ENCODE results near the gene MRPS16. TPM values are rescaled to one million over a fixed set of nuclear protein-coding genes. Genes with fewer than 3 reads are reported as not detected.

Gene MRPS16
- total and polyA plus RNA-seq, 9 of the 15 experiments (the other 6 are each of a cell fraction or from before 2014, with no cell fraction given): 65.0 to 239 (median 146) TPM

DNA sequence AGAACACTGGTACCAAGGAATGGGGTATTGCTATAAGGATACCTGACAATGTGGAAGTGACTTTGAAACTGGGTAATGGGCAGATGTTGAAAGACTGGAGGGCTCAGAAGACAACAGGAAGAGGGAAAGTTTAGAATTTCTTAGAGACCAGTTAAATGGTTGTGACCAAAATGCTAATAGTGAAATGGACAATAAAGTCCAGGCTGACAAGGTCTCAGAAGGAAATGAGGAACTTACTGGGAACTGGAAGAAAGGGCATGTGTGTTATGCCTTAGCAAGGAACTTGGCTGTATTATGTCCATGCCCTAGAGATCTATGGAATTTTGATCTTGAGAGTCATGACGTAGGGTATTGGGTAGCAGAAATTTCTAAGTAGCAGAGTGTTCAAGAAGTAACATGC is 46.6 kb downstream of the MRPS16 start:
- FAIRE-seq (no peak), ATAC-seq (no peak), DNase-seq (ENCODE audit: extremely low read depth in 1 of 4, low spot score in 3 of 4) (no peak)
- in situ Hi-C loops (cut with MboI): no loop called here
- BruUV-seq (replicated peaks): no TSS peak
- Histone ChIP-seq H3K9ac (ENCODE audit: insufficient read depth in 1 of 2, low read depth in 2 of 2, low read length in 2 of 2) (no peak overlapping the region), H3K4me3 (no peak overlapping the region), H3K4me2 (ENCODE audit: insufficient read depth, low read length) (no peak overlapping the region), H3K9me3 (replicated peaks; ENCODE audit: control insufficient read depth, insufficient read depth, low read depth, low read length) (no peaks in the 10 kb centered on the region; the same call in 1 of the 2 replicates), H3K4me1 (replicated peaks in 1 of 2; ENCODE audit: control insufficient read depth in 2 of 2, insufficient read depth in 2 of 2, low read length in 2 of 2) (peaks cover 0 to 1% of the 10 kb centered on the region in 2 experiments; a peak in 1 of 5 replicates), H3K9me1 (ENCODE audit: control insufficient read depth, insufficient read depth, low read length) (no peaks in the 10 kb centered on the region), H2AFZ (ENCODE audit: low read depth, low read length) (no peak overlapping the region), H3K36me3 (ENCODE audit: control insufficient read depth, insufficient read depth, low read length) (no peaks in the 10 kb centered on the region), H3K79me2 (ENCODE audit: control insufficient read depth, insufficient read depth, low read length) (no peaks in the 10 kb centered on the region), H3K27me3 (ENCODE audit: control insufficient read depth in 2 of 2, insufficient read depth in 2 of 2, low read length in 2 of 2) (no peaks in the 10 kb centered on the region), H3K27ac (ENCODE audit: extremely low read depth, low read depth, low read length) (no peak overlapping the region), H4K20me1 (replicated peaks; ENCODE audit: control insufficient read depth, insufficient read depth, low read length) (no peaks in the 10 kb centered on the region)
- TF ChIP-seq, protein P1, sequence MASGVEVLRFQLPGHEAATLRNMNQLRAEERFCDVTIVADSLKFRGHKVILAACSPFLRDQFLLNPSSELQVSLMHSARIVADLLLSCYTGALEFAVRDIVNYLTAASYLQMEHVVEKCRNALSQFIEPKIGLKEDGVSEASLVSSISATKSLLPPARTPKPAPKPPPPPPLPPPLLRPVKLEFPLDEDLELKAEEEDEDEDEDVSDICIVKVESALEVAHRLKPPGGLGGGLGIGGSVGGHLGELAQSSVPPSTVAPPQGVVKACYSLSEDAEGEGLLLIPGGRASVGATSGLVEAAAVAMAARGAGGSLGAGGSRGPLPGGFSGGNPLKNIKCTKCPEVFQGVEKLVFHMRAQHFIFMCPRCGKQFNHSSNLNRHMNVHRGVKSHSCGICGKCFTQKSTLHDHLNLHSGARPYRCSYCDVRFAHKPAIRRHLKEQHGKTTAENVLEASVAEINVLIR (CRISPR knock-in tag; IDR thresholded peaks at IDR 0.05): no peak
- TF ChIP-seq HMGN3 (IDR thresholded peaks at IDR 0.05; ENCODE audit: borderline replicate concordance, extremely low read depth, insufficient read length, low read depth, low read length): no peak
- TF ChIP-seq, protein P2, sequence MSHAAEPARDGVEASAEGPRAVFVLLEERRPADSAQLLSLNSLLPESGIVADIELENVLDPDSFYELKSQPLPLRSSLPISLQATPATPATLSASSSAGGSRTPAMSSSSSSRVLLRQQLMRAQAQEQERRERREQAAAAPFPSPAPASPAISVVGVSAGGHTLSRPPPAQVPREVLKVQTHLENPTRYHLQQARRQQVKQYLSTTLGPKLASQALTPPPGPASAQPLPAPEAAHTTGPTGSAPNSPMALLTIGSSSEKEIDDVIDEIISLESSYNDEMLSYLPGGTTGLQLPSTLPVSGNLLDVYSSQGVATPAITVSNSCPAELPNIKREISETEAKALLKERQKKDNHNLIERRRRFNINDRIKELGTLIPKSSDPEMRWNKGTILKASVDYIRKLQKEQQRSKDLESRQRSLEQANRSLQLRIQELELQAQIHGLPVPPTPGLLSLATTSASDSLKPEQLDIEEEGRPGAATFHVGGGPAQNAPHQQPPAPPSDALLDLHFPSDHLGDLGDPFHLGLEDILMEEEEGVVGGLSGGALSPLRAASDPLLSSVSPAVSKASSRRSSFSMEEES (CRISPR knock-in tag; IDR thresholded peaks at IDR 0.05): no peak
- TF ChIP-seq ZSCAN32 (CRISPR knock-in tag; IDR thresholded peaks at IDR 0.05): no peak
- no peak for TF ChIP-seq ZBTB40 (IDR thresholded peaks at IDR 0.05)
- no peak for TF ChIP-seq ZBTB40 (CRISPR knock-in tag; IDR thresholded peaks at IDR 0.05)
- ChIA-PET POLR2A (interaction anchor here (0.5 to 1.0 kb wide), 3 partner anchors 28 to 207 kb away, joined by 3 read pairs; no protein-coding TSS in a partner anchor), CTCF (ENCODE audit: low intra/inter-chr PET ratio) (no interaction called here)
- intact Hi-C loops (cut with micrococcal nuclease): no loop called here
- WGBS (ENCODE audit: insufficient coverage, low coverage, missing lambda C conversion rate): 60% methylated on average over 1 of the region's 1 CpG
